OCI-LY3 (cell line): ENCODE results near the gene LRRC14B.

Source experiments
- H2AFZ ChIP-seq: fragments of 200-600, 300-600 bp; shearing (Covaris generic); 2 replicates; pipeline ENCODE4 v1.6.0; 2014; ENCODE audit warnings: antibody characterized with exemption, low read depth, low read length
- H3K27ac ChIP-seq: fragments of 200-600, 300-600 bp; sonication (generic); 2 replicates; pipeline ENCODE4 v1.5.1; 2014; ENCODE audit warnings: mild to moderate bottlenecking, low read length, moderate library complexity, mixed read lengths
- H3K27me3 ChIP-seq: fragments of 200-600, 300-600 bp; sonication (generic); 2 replicates; pipeline ENCODE4 v1.6.1; 2014; ENCODE audit warnings: low read depth, low read length, mixed read lengths
- H3K36me3 ChIP-seq: fragments of 200-600, 300-600 bp; sonication (generic); replicated peaks from 2 replicates; pipeline ENCODE3; 2014; ENCODE audit warnings: low read depth, low read length, mixed read lengths
- H3K4me1 ChIP-seq: fragments of 300-600, 200-600 bp; sonication (generic); 2 replicates; pipeline ENCODE4 v1.6.1; 2014; ENCODE audit warnings: low read length, mixed read lengths
- H3K4me2 ChIP-seq: fragments of 200-600, 300-600 bp; sonication (generic); 2 replicates; pipeline ENCODE4 v1.6.1; 2014; ENCODE audit warnings: low read length, mixed read lengths
- H3K4me3 ChIP-seq: fragments of 300-600, 200-600 bp; sonication (generic); 2 replicates; pipeline ENCODE4 v1.5.1; 2014; ENCODE audit warnings: antibody characterized with exemption, mild to moderate bottlenecking, low read length, moderate library complexity
- H3K79me2 ChIP-seq: fragments of 300-600, 200-600 bp; shearing (Covaris generic); 2 replicates; pipeline ENCODE4 v1.6.1; 2014; ENCODE audit warnings: mild to moderate bottlenecking, low read length, mixed read lengths
- H3K9ac ChIP-seq: fragments of 300-600, 200-600 bp; shearing (Covaris generic); 2 replicates; pipeline ENCODE4 v1.6.0; 2014; ENCODE audit warnings: mild to moderate bottlenecking, low read length, moderate library complexity
- H3K9me3 ChIP-seq: fragments of 200-600, 300-600 bp; shearing (Covaris generic); 2 replicates; pipeline ENCODE4 v1.6.1; 2014; ENCODE audit warnings: low read length, mixed read lengths; ENCODE audit not compliant: insufficient read depth
- H4K20me1 ChIP-seq: fragments of 200-600, 300-600 bp; sonication (generic); 2 replicates; pipeline ENCODE4 v1.6.1; 2016; ENCODE audit warnings: low read length, mixed read lengths; ENCODE audit not compliant: insufficient read depth
- EZH2phosphoT487 ChIP-seq: fragments of 200-600 bp; shearing (Covaris generic); IDR thresholded peaks from 2 replicates; pipeline ENCODE4 v1.6.1; 2018; ENCODE audit warnings: antibody characterized with exemption, mixed run types, low read depth
- TF ChIP-seq, protein P1 (sequence below): fragments of 200-600, 300-600 bp; sonication (generic); IDR thresholded peaks from 2 replicates; pipeline ENCODE4 v1.5.1; 2014; ENCODE audit warnings: antibody characterized with exemption, low read length, low read depth

LRRC14B gene

DNA sequence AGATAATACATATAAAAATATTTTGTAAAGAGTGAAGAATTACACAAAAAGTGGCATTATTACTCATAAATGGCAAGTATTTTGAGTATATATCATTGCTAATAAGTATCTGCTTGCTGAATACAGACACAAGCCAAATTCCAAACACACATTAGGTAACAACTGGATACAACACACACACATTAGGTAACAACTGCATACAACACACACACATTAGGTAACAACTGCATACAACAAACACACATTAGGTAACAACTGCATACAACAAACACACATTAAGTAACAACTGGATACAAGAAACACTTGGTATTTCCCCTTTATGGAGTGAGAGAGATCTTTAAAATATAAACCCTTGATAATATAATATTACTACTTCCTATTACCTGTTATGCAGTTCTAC, 13.2 kb downstream of the LRRC14B start:
- Histone ChIP-seq H3K27ac (no peak overlapping the region), H3K79me2 (peaks cover 8% of the 10 kb centered on the region; the same call in 1 of the 2 replicates), H2AFZ (no peak overlapping the region), H3K27me3 (no peaks in the 10 kb centered on the region), H3K4me1 (no peaks in the 10 kb centered on the region), H3K4me2 (no peak overlapping the region), H3K9ac (no peak overlapping the region), H3K36me3 (peaks cover 2% of the 10 kb centered on the region), H3K4me3 (no peak overlapping the region), H4K20me1 (peaks cover 6% of the 10 kb centered on the region; the same call in 1 of the 2 replicates), H3K9me3 (no peaks in the 10 kb centered on the region)
- TF ChIP-seq, protein P1, sequence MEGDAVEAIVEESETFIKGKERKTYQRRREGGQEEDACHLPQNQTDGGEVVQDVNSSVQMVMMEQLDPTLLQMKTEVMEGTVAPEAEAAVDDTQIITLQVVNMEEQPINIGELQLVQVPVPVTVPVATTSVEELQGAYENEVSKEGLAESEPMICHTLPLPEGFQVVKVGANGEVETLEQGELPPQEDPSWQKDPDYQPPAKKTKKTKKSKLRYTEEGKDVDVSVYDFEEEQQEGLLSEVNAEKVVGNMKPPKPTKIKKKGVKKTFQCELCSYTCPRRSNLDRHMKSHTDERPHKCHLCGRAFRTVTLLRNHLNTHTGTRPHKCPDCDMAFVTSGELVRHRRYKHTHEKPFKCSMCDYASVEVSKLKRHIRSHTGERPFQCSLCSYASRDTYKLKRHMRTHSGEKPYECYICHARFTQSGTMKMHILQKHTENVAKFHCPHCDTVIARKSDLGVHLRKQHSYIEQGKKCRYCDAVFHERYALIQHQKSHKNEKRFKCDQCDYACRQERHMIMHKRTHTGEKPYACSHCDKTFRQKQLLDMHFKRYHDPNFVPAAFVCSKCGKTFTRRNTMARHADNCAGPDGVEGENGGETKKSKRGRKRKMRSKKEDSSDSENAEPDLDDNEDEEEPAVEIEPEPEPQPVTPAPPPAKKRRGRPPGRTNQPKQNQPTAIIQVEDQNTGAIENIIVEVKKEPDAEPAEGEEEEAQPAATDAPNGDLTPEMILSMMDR = no peak
- TF ChIP-seq EZH2phosphoT487 = no peak

GRCh38 chr5:204966-205670, 13.8 kb downstream of the LRRC14B start:
- no peak overlapping the region for H2AFZ ChIP-seq
- H3K9ac ChIP-seq = no peak overlapping the region
- peaks cover 2% of the 10 kb centered on the region for H3K36me3 ChIP-seq
- no peak overlapping the region for H3K4me3 ChIP-seq
- H3K27me3 ChIP-seq = no peaks in the 10 kb centered on the region
- H3K27ac ChIP-seq = no peak overlapping the region
- H4K20me1 ChIP-seq = peaks cover 12% of the 10 kb centered on the region; the same call in 1 of the 2 replicates
- peaks cover 15% of the 10 kb centered on the region; the same call in 1 of the 2 replicates for H3K79me2 ChIP-seq
- no peaks in the 10 kb centered on the region for H3K4me1 ChIP-seq
- no peaks in the 10 kb centered on the region for H3K9me3 ChIP-seq
- no peak overlapping the region for H3K4me2 ChIP-seq
- TF ChIP-seq EZH2phosphoT487 = no peak
- TF ChIP-seq, protein P1 = no peak

GRCh38 chr5:206406-206805, 15.1 kb downstream of the LRRC14B start:
- H3K27ac ChIP-seq = no peak overlapping the region
- no peak for TF ChIP-seq EZH2phosphoT487
- TF ChIP-seq, protein P1 = no peak
- no peak overlapping the region for H2AFZ ChIP-seq
- H3K4me3 ChIP-seq = no peak overlapping the region
- H3K9ac ChIP-seq = no peak overlapping the region
- no peaks in the 10 kb centered on the region for H3K4me1 ChIP-seq
- no peak overlapping the region for H3K4me2 ChIP-seq
- peaks cover 2% of the 10 kb centered on the region for H3K36me3 ChIP-seq
- no peaks in the 10 kb centered on the region for H3K27me3 ChIP-seq
- peaks cover 15% of the 10 kb centered on the region; the same call in 1 of the 2 replicates for H4K20me1 ChIP-seq
- H3K9me3 ChIP-seq = no peaks in the 10 kb centered on the region
- H3K79me2 ChIP-seq = peaks cover 17% of the 10 kb centered on the region; the same call in 1 of the 2 replicates

GRCh38 chr5:206927-207536, 15.7 kb downstream of the LRRC14B start:
- H3K79me2 ChIP-seq = peaks cover 17% of the 10 kb centered on the region; the same call in 1 of the 2 replicates
- no peak overlapping the region for H3K4me2 ChIP-seq
- no peak overlapping the region for H2AFZ ChIP-seq

More at GRCh38 chr5:206927-207536, 15.7 kb downstream of the LRRC14B start:
- H3K36me3 ChIP-seq = peaks cover 2% of the 10 kb centered on the region
- H3K27me3 ChIP-seq = no peaks in the 10 kb centered on the region
- H3K9me3 ChIP-seq = no peaks in the 10 kb centered on the region
- H3K9ac ChIP-seq = no peak overlapping the region
- peaks cover 15% of the 10 kb centered on the region; the same call in 1 of the 2 replicates for H4K20me1 ChIP-seq
- H3K27ac ChIP-seq = no peak overlapping the region
- no peaks in the 10 kb centered on the region for H3K4me1 ChIP-seq
- H3K4me3 ChIP-seq = no peak overlapping the region
- TF ChIP-seq, protein P1 = no peak
- TF ChIP-seq EZH2phosphoT487 = no peak
